ENCODE results near the gene ZNRF2.

ZNRF2 gene

GRCh38 chr7:30284298-30285066, at the start of gene ZNRF2:
Gene ZNRF2, plus strand, starts transcription at chr7:30284597. Its CDS starts 761 bp downstream, at chr7:30285358.
- DNase-seq, result peak; percentile 98

GRCh38 chr7:30237271-30237695, 47.1 kb upstream of the ZNRF2 start:
- no peak for DNase-seq

GRCh38 chr7:30238721-30239441, 45.5 kb upstream of the ZNRF2 start:
- peak; percentile 51 for DNase-seq

DNA sequence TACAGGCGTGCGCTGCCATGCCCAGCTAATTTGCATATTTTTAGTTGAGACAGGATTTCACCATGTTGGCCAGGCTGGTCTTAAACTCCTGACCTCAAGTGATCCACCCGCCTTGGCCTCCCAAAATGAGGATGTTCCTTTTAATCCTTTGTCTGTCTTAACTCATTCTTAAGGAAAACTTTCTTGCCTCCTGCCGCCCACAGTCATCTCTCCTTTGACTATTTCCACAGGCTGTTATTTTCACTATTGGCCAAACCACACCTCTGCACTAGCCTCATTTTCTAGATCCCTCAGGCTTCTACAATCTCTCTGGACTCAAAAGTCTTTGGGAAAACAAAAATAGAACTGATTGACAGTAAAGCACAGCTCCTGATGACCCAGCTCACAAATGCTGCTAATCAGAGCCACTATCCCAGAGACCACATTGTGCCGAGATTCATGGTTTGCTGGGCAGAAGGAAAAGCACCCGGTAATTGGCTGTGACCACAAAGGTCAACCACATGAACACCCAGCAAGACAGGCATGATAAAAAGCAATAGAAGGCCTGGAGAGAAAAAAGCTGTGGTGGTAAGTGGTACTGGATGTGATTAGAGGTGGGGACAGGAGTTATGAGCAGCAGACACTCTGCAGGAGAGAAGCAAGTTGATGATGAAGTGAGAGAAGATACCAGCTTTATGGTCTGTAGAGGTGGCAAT, 44.1 kb upstream of the ZNRF2 start:
- peak; percentile 55 for DNase-seq

GRCh38 chr7:30241767-30242166, 42.6 kb upstream of the ZNRF2 start:
- no peak for DNase-seq

DNA sequence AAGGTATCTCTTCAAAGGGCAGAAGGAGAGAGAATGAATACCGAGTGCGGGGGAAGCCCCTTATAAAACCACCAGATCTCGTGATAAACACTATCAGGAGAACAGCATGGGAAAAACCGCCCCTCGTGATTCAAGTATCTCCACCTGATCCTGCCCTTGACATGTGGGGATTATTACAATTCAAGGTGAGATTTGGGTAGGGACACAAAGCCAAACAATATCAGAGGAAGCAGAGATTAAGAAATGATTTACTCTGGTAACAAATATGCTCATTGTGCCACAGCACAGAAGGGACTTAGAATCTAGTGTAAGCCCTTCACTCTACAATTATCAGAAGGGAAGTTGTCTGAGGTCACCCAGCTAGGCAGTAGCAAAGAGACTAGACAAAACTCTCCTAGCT, 40.1 kb upstream of the ZNRF2 start:
- no peak for DNase-seq

DNA sequence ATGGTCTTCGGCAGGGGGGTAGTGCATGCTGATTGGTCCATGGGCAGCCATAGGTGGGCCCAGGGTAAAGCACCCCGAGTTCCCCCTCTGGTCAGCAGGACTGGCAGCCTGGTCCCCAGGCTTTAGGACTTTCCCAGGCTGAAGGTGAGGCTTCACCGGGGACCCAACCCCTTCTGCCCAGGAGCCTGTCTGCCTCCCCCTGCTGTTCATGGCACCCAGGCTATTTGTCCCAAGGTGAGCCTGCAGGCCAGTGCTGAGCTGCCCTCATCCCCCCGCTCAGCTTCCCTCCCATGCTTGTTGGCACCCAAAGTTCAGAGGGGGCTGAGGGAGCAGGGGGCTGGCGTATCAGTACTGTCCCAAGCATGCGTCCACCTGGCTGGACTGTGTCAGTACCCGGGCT, 38.5 kb upstream of the ZNRF2 start:
- DNase-seq, result no peak

DNA sequence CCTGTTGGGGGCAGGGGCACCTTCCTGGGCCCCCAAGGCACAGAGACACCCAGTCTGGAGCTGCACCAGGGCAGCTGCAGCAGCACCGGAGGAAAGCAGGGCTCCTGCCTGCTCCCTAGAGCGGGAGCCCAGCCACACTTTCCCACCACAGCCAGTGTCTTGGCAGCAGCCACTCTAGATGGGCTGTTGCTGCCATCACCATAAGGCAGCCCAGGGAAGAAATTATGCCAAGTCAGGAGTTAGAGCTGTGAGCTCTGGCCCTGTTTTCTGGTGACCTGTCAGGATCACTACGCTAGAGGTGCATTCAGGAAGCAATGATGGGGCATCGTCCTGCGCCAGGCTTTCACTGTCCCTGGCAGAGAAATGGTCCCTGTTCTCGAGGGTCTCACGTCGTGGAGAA, 38.0 kb upstream of the ZNRF2 start:
- no peak for DNase-seq

- no peak for DNase-seq
These were observed 36.6 kb upstream of the ZNRF2 start for GRCh38 chr7:30247541-30248401.

DNA sequence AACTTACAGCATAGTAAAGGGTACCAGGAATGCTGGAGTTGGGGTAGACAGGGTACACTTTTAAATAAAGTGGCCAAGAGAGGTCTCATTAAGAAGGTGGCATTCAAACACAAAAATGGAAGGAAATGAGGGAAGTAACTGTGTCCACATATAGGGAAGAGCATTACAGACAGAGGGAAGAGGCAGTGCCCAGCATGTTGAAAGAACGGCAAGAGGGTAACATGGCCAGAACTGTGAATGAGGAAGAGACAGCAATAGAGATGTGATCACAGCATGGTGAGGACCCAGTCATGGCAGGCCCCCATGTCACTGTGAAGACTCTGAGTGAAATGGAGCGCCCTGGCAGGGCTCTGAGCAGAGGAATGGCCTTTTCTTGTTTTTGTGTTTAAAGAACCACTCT, 35.1 kb upstream of the ZNRF2 start:
- no peak for DNase-seq

DNA sequence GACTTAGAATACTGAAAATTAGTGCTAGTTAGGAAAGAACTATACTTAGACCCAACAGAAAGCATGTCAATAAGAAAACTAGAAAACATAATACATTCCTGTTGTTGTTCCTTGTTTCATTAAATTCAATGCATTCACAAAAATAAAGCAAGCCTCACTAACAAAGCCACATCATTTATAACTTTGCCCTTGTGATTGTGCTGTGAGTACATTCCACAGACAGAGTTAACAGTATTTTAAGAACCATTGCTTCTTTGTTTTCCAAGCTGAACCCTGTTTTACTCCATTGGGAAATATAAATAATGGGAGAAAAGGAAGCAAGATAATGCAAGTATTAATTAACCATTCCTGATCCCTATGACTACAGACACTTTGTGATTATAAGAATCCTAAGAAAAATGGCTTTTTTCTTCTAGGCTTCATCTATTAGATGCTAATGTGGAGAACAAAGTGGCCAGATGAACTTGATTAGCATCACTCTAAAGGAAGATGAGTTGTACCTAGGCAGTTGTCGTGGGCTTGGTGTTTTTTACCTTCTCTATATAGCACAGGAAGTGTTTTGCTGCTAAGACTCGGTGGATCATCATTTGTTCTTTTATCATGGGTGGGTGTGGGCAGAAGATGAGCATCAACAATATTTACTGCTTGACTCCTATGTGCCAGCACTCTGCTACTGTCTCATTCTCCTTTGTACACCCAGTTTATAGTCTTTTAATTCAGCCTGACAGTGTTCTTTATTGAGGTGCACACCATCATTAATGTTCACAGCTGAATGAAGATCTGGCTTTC, 34.2 kb upstream of the ZNRF2 start:
- no peak for DNase-seq

DNA sequence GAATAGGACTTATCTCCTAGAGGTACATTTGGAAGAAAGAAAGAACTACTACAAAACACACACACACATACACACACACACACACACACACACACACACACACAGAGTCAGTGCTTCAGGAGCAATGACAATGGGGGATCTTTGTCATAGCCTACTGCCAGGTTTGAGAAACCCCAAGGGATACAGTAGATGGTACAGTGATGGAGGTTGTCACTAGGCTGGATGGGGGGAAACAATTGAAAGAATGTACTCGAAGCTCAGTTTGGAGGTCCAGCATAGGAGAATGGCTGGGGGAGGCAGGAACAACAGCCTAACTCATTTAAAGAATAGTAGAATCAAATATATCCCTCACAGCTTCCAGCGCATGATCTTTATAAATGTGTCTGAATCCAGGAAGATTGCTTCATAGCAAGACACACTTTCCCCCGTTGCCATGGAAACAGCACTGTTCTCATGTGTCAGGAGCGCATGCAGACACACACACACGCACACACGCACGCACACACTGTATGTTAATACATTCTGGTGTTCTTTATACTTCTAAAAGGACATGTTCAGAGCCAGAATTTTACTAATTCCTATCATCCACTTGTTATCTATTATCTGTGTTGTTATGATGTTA, 32.6 kb upstream of the ZNRF2 start:
- DNase-seq, result no peak

DNA sequence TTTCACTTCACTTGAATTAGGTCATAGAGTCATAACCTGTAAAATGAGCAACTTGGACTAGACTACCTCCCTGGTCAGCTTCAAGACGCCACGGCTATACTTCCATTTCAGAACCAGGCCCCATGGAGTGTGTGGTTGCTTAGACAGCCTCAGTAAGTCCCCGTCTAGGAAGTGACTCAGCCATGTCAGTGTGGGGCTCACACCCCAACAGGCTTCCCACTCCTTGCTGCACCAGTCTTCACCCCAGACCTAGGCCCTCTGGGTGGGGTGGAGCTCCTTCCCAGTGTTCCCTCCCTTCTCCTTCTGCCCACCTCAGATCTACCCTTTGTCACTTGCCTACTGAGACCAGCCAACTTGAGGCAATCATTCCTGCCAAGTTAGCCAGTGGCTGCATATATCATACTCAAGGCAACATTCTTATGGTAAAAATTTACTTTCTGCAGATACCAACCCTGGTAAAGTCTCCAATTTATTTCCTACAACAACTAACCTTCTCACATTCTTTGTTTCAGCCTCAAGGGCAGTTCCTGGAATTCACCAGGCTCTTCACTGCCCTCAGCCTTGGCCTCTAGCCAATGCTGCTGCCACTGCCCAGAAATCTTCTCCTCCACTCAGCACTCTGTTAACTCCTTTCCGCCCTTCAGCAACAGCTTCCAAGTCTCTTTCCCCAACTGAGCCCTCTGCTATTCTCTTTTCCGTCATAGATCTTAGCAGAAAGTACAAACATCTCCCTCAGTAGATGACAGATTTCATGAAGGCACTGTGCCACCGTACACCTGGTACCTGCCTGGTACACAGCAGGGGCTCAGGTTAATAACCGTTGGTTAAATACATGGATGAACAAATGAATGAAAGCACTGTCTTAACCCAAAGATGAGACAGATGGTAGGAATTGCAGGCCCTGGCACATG, 31.3 kb upstream of the ZNRF2 start:
- peak; percentile 61 for DNase-seq

DNA sequence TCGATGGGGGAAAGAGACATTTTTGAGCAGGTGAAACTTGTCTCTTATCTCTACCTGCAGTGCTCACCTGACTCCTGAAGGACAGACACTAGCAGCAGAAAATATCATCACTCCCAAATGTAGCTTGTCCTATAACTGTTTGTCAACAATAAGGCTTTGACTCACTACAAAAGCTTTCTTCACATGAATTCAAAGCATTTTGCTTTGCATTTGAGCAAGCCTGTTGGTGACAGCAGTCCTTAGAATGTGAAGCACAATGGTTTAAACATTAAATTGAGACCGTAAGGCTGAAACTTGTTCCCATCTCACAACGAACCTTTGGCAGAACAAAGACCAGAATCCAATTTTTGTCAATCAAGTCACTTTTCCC, 30.6 kb upstream of the ZNRF2 start:
- DNase-seq, result no peak

- no peak for DNase-seq
These were observed 30.1 kb upstream of the ZNRF2 start for GRCh38 chr7:30254248-30254647.

DNA sequence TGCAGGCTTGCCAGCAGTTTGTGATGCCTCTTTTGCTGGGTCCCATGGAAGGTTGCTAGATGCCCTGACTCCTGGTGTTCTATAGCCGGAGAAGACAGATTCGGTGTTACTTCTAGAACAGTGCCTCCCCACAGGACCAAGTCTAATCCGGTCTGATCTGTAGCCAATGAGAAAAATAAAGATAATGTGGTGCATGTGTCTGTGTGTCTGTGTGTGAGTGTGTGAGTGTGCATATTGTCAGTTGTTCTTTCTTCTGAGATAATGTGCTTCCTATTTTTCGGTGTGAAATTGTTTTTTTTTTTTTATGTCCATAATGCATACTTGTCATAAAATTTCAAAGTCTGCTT, 29.7 kb upstream of the ZNRF2 start:
- DNase-seq, result no peak

DNA sequence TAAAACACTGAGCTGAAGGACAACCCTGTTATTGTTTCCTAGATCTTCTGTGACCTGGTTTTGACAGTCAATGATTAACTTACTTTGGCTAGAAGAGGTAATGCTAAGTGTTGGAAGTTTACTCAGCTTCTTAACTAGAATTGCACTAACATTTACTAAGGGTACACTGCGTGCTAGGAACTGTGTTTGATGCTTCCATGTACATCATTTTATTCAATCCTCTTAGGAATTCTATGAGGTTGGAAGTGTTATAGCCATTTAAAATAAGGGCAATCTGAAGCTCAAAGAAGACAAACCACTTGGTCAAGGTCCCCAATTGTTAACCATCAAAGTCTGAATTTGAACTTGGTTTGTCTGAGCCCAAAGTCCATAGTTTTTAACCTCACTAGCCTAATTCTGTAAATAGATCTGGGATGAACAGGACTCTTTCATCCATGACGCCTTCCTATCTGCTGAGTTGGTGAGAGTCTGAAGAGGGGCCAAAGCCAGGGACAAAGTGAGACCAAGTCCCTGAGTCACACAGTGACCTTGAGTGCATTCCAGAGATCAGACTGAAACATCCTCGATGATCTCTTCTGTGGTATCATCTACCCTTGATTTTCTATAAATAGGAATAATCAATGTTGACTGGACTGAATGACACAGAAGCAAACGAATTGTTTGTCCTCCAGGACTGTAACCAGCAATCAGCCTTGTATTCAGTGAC, 29.2 kb upstream of the ZNRF2 start:
- DNase-seq, result no peak

DNA sequence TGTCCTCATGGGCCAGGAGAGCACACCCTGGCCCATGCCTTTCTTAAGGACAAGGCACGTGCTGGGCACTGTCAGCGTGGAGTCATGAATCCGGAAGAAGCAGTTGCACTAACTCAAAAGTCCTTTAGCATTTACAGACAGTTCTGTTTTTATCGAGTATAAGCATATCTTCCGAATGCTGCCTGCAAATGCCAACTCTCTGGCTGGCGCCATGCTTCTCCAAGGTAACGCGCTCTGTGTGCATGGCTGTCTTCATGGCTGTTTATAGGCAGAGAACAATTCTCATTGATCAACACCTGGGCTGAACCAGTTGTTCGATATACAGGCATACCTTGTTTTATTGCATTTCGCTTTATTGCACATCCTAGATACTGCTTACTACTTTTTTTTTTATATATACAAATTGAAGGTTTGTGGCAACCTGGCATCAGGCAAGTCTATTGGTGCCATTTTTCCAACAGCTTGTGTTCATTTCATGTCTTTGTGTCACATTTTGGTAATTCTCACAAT, 28.0 kb upstream of the ZNRF2 start:
- no peak for DNase-seq

GRCh38 chr7:30260246-30260768, 24.1 kb upstream of the ZNRF2 start:
- DNase-seq, result no peak

Measured in right hindlimb (tissue), 1 donor.